NT2/D1 (cell line): ENCODE measurements around the gene CRNN.

Experiments
- DNase-seq: peaks from one replicate; pipeline ENCODE4 v3.0.0-alpha.2; 2011; ENCODE audit warnings: low read depth, low spot score
- H3K27me3 ChIP-seq: 2 replicates; pipeline ENCODE4 v1.6.0; 2011; ENCODE audit warnings: mild to moderate bottlenecking; ENCODE audit not compliant: insufficient read length, insufficient read depth
- H3K36me3 ChIP-seq: 2 replicates; pipeline ENCODE4 v1.6.1; 2011; ENCODE audit warnings: mild to moderate bottlenecking, low read length, mixed read lengths; ENCODE audit not compliant: insufficient read depth, insufficient read length
- H3K4me1 ChIP-seq: 2 replicates; pipeline ENCODE4 v1.5.1; 2011; ENCODE audit not compliant: insufficient read depth, insufficient read length
- H3K4me3 ChIP-seq: 2 replicates; pipeline ENCODE4 v1.5.1; 2011; ENCODE audit warnings: low read depth; ENCODE audit not compliant: insufficient read length
- H3K9ac ChIP-seq: 2 replicates; pipeline ENCODE4 v1.6.0; 2011; ENCODE audit warnings: low read depth; ENCODE audit not compliant: insufficient read length
- H3K9me3 ChIP-seq: 2 replicates; pipeline ENCODE4 v1.5.1; 2011; ENCODE audit warnings: mild to moderate bottlenecking, low read length; ENCODE audit not compliant: insufficient read depth
- SUZ12 ChIP-seq: IDR thresholded peaks from 2 replicates; pipeline ENCODE4 v1.6.1; 2011; ENCODE audit not compliant: insufficient read length, insufficient read depth; ENCODE audit errors: extremely low read depth
- YY1 ChIP-seq: IDR thresholded peaks from 2 replicates; pipeline ENCODE4 v1.6.1; 2011; ENCODE audit not compliant: insufficient read length, insufficient read depth
- ZNF274 ChIP-seq: IDR thresholded peaks from 2 replicates; pipeline ENCODE4 v1.6.1; 2011; ENCODE audit warnings: mild to moderate bottlenecking, low read depth, low read length

Gene CRNN

DNA sequence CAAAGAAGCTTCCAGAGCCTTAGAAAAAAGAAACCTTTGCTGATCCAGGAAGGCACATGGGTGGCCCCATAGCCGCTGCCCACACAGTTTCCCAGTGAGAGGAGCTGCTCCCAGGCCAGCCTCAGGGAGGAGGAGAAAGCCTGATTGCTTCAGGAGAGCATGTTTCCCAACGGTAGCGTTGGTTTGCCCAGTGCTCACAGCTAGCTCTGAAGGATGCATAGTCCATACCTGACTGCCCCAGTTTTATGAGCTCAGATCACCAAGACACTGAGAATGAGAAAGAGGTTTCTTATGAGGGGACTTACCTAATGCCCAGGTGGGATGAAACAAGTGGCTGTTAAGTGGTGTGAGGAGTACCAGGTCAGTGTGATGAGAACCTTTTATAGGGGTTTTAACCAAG lies at the start of gene CRNN:
Gene CRNN, minus strand, starts transcription at position 355 of the 400 bp plus-strand sequence. CDS start 2,030 bp downstream, outside the sequence.
- H3K4me1 ChIP-seq, result peaks cover 8% of the 10 kb centered on the region
- no peaks in the 10 kb centered on the region for H3K36me3 ChIP-seq
- TF ChIP-seq SUZ12 (no peak), ZNF274 (no peak), YY1 (no peak)
- H3K9ac ChIP-seq, result no peak within 1 kb of the TSS
- no peak within 1 kb of the TSS for H3K4me3 ChIP-seq
- DNase-seq, result no peak
- H3K27me3 ChIP-seq, result no peaks in the 10 kb centered on the region
- no peaks in the 10 kb centered on the region for H3K9me3 ChIP-seq

DNA sequence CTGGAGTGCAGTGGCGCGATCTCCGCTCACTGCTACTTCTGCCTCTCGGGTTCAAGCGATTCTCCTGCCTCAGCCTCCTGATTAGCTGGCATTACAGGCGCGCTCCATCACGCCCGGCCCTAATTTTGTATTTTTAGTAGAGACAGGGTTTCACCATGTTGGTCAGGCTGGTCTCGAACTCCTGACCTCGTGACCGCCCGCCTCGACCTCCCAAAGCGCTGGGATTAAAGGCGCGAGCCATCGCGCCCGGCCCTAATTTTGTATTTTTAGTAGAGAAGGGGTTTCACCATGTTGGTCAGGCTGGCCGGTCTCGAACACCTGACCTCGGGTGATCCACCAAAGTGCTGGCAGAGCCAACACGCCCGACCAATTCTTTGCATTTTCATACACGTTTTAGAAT lies 48.6 kb upstream of the CRNN start:
- no peak overlapping the region for H3K9ac ChIP-seq
- no peaks in the 10 kb centered on the region for H3K36me3 ChIP-seq
- H3K27me3 ChIP-seq, result peaks cover 5% of the 10 kb centered on the region
- H3K4me3 ChIP-seq, result no peak overlapping the region
- DNase-seq, result no peak
- TF ChIP-seq ZNF274 (no peak), YY1 (no peak), SUZ12 (no peak)
- H3K4me1 ChIP-seq, result no peaks in the 10 kb centered on the region
- no peaks in the 10 kb centered on the region; the same call in none of the 2 replicates for H3K9me3 ChIP-seq

DNA sequence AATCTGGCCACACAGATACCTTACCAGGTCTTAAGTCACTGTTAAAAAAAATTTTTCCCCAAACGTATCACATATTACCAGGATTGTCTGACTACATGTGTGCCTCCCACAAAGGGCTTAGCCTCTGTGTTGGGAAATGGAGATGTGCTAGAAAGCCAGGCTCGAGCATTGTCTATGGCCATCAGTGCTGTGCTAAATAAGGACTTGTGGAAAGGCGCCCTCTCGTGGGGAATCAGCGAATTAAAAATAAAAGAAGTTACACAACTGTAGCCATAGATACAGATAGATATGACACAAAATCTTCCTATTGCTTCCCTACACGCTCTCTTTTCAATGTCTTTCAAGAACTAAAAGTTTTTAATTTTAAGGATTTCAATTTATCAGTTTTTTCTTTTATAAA lies 47.5 kb upstream of the CRNN start:
- Histone ChIP-seq H3K36me3 (no peaks in the 10 kb centered on the region), H3K9me3 (no peaks in the 10 kb centered on the region; the same call in none of the 2 replicates), H3K27me3 (peaks cover 5% of the 10 kb centered on the region), H3K4me3 (no peak overlapping the region), H3K4me1 (no peaks in the 10 kb centered on the region), H3K9ac (no peak overlapping the region)
- peak; percentile 65 for DNase-seq
- TF ChIP-seq ZNF274 (no peak), YY1 (no peak), SUZ12 (no peak)

DNA sequence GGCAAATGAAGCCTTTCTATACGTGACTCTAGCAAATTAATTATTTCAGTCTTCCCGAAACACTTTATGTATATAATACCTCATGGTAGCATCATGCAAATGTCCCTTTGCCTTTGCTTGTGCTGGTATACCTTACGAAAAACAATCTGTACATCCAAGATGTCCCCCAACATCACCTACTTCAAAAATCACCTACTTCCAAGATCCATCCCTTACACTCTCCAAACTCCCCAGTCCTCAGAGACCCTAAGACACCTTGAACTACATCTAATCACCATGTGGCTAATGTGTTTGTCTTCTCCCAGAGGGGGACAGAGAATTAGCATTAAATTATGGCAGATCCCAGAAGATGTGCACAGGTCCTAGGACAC lies 46.5 kb upstream of the CRNN start:
- Histone ChIP-seq H3K4me3 (no peak overlapping the region), H3K9ac (no peak overlapping the region), H3K36me3 (no peaks in the 10 kb centered on the region), H3K4me1 (no peaks in the 10 kb centered on the region), H3K9me3 (no peaks in the 10 kb centered on the region; the same call in none of the 2 replicates), H3K27me3 (peaks cover 5% of the 10 kb centered on the region)
- DNase-seq, result no peak
- TF ChIP-seq SUZ12 (no peak), ZNF274 (no peak)

DNA sequence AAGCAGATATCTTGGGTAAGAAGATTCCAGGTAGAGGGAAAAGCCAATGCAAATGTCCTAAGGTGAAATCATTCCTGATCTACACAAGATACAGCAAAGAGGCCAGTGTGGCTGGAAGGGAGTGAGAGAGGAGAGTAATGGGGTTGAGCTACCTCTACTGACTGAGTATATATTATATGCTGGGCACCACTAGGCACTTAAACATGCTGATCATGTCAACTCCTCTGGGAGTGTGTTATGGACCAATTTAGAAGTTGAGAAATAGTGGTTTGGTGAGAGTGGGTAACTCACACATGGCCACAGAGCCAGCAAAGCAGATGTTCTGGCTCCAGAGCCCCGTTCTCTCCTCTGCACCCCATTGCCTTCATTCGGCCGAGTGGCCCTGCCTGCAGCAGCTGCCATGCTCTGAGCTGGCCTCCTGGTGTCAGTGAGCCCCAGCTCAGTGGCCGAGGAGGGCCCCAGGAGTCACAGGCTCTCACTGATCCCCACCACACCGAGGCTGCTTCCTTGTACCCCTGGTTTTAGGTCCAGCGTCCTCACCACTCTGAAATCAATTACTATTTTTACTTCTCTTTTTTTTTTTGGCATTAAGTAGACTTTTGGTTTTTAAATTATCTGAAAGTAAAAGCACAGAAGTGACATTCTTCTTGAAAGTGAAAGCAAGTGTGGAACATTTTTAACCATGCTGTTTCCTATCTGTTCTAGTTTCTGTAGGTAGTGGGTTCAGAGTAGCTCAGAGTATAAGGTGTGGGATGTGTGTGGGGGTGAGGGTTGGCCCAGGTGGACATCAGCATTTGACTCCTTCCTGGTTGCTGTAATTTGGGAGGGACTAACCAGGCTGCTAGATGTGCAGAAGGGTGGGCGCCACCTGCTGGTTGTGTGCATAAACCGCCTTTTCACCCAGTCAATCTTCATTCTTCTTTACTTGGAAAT lies 45.8 kb upstream of the CRNN start:
- Histone ChIP-seq H3K4me1 (no peaks in the 10 kb centered on the region), H3K27me3 (peaks cover 5% of the 10 kb centered on the region), H3K4me3 (no peak overlapping the region), H3K9ac (no peak overlapping the region), H3K36me3 (no peaks in the 10 kb centered on the region), H3K9me3 (no peaks in the 10 kb centered on the region; the same call in 1 of the 2 replicates)
- peak; percentile 65 for DNase-seq
- TF ChIP-seq SUZ12 (no peak), YY1 (no peak), ZNF274 (no peak)

- Histone ChIP-seq H3K27me3 (peaks cover 5% of the 10 kb centered on the region), H3K36me3 (no peaks in the 10 kb centered on the region), H3K9ac (no peak overlapping the region), H3K9me3 (no peaks in the 10 kb centered on the region; the same call in 1 of the 2 replicates), H3K4me3 (no peak overlapping the region), H3K4me1 (no peaks in the 10 kb centered on the region)
- peak; percentile 88 for DNase-seq
- TF ChIP-seq ZNF274 (no peak), SUZ12 (no peak), YY1 (no peak)
Measured at GRCh38 chr1:152458384-152459185, 44.5 kb upstream of the CRNN start.

GRCh38 chr1:152457561-152457960 lies 43.5 kb upstream of the CRNN start:
- DNase-seq, result no peak
- no peak overlapping the region for H3K9ac ChIP-seq
- peaks cover 5% of the 10 kb centered on the region for H3K27me3 ChIP-seq
- no peaks in the 10 kb centered on the region for H3K36me3 ChIP-seq
- no peaks in the 10 kb centered on the region for H3K4me1 ChIP-seq
- no peaks in the 10 kb centered on the region; the same call in 1 of the 2 replicates for H3K9me3 ChIP-seq
- no peak for TF ChIP-seq SUZ12
- TF ChIP-seq YY1, result no peak
- TF ChIP-seq ZNF274, result no peak
- no peak overlapping the region for H3K4me3 ChIP-seq
